ENCODE measurements around the gene VTA1.
"Not testable (repeated sequence)": the region's sequence is repeated elsewhere in the genome, so short reads cannot be mapped to it uniquely, and the experiment has no call there.

VTA1 gene

GRCh38 chr6:142146828-142147662 is at the start of gene VTA1, which contains the start of gene NMBR:
Gene VTA1, plus strand, starts transcription at chr6:142147263. Its CDS starts 25 bp downstream, at chr6:142147288.
Gene NMBR, minus strand, starts transcription at chr6:142147122. Its CDS starts 58,464 bp downstream, at chr6:142088658.
- peak within 1 kb of the TSS; percentile 97 for H3K4me3 ChIP-seq (ENCODE audit: control insufficient read depth, low read depth, low read length)
- peak; percentile 98 for DNase-seq (ENCODE audit: low read depth)
- peak; percentile 88 for TF ChIP-seq CTCF (IDR thresholded peaks at IDR 0.05; ENCODE audit: control insufficient read depth, insufficient read depth, low read depth, low read length, missing control alignments)

- DNase-seq (ENCODE audit: low read depth); H3K4me3 ChIP-seq (ENCODE audit: control insufficient read depth, low read depth, low read length): not testable (repeated sequence)
Measured at GRCh38 chr6:142104820-142105219, 42.2 kb upstream of the VTA1 start.

GRCh38 chr6:142110820-142111219 is 36.2 kb upstream of the VTA1 start:
- not testable (repeated sequence) for H3K4me3 ChIP-seq (ENCODE audit: control insufficient read depth, low read depth, low read length); DNase-seq (ENCODE audit: low read depth)

GRCh38 chr6:142112451-142113061 is 34.5 kb upstream of the VTA1 start:
- TF ChIP-seq CTCF (IDR thresholded peaks at IDR 0.05; ENCODE audit: control insufficient read depth, insufficient read depth, low read depth, low read length, missing control alignments), result peak; percentile 70
- no peak overlapping the region for H3K4me3 ChIP-seq (ENCODE audit: control insufficient read depth, low read depth, low read length)
- DNase-seq (ENCODE audit: low read depth), result peak; percentile 46

GRCh38 chr6:142117366-142117765 is 29.7 kb upstream of the VTA1 start:
- TF ChIP-seq CTCF (IDR thresholded peaks at IDR 0.05; ENCODE audit: control insufficient read depth, insufficient read depth, low read depth, low read length, missing control alignments), result no peak
- H3K4me3 ChIP-seq (ENCODE audit: control insufficient read depth, low read depth, low read length), result no peak overlapping the region
- DNase-seq (ENCODE audit: low read depth), result no peak

GRCh38 chr6:142118328-142118727 is 28.7 kb upstream of the VTA1 start:
- no peak for TF ChIP-seq CTCF (IDR thresholded peaks at IDR 0.05; ENCODE audit: control insufficient read depth, insufficient read depth, low read depth, low read length, missing control alignments)
- DNase-seq (ENCODE audit: low read depth), result no peak
- H3K4me3 ChIP-seq (ENCODE audit: control insufficient read depth, low read depth, low read length), result no peak overlapping the region

GRCh38 chr6:142118925-142119324 is 28.1 kb upstream of the VTA1 start:
- no peak overlapping the region for H3K4me3 ChIP-seq (ENCODE audit: control insufficient read depth, low read depth, low read length)
- DNase-seq (ENCODE audit: low read depth), result no peak
- no peak for TF ChIP-seq CTCF (IDR thresholded peaks at IDR 0.05; ENCODE audit: control insufficient read depth, insufficient read depth, low read depth, low read length, missing control alignments)
